Esophagus muscularis mucosa (tissue), 4 donors: ENCODE data around the gene DAAM1. TPM values are rescaled to one million over a fixed set of nuclear protein-coding genes. Genes with fewer than 3 reads are reported as not detected.
A peak's percentile ranks its signal among the peaks of the same experiment; 100 is the strongest.

Source experiments
- DNase-seq: peaks from one replicate; pipeline ENCODE4 v3.0.0-alpha.2; 2017; ENCODE audit errors: extremely low spot score
- H3K27ac ChIP-seq, 4 donors: fragments of 200-600 bp; sonication (generic); replicated peaks in 1 of 4; 1 replicate in 3 of 4; 2 replicates in 1 of 4; pipeline ENCODE4 v1.5.1; 2016 to 2019; ENCODE audit warnings: mild to moderate bottlenecking in 1 of 4
- H3K27me3 ChIP-seq, 4 donors: fragments of 200-600 bp; sonication (generic); one replicate each; pipeline versions ENCODE4 v1.5.1 to v1.6.0; 2016 to 2019
- H3K36me3 ChIP-seq, 4 donors: fragments of 200-600 bp; sonication (generic); one replicate each; pipeline ENCODE4 v1.5.1; 2016 to 2019
- H3K4me1 ChIP-seq, 4 donors: fragments of 200-600 bp; sonication (generic); one replicate each; pipeline ENCODE4 v1.5.1; 2016 to 2019
- H3K4me3 ChIP-seq, 4 donors: fragments of 200-600 bp; sonication (generic); 1 replicate in 2 of 4; 2 replicates in 2 of 4; pipeline ENCODE4 v1.5.1; 2016 to 2019; ENCODE audit warnings: mild to moderate bottlenecking in 4 of 4, moderate library complexity in 1 of 4
- H3K9me3 ChIP-seq, 4 donors: fragments of 200-600 bp; sonication (generic); 1 replicate in 3 of 4; 2 replicates in 1 of 4; pipeline ENCODE4 v1.5.1; 2016 to 2019
- EP300 ChIP-seq: sonication (generic); formaldehyde crosslinking; IDR thresholded peaks from one replicate; pipeline ENCODE4 v1.6.1; 2017; ENCODE audit warnings: antibody characterized with exemption
- POLR2A ChIP-seq: fragments of 450-650 bp; IDR thresholded peaks from one replicate; pipeline ENCODE4 v1.6.1; 2017; ENCODE audit warnings: antibody characterized with exemption, moderate library complexity, mild to moderate bottlenecking, low read depth
- POLR2AphosphoS5 ChIP-seq, 2 donors: sonication (generic); formaldehyde crosslinking; IDR thresholded peaks; one replicate each; pipeline ENCODE4 v1.6.1; 2017; ENCODE audit warnings: antibody characterized with exemption in 2 of 2
- WGBS: methylation state at CpG from one replicate; pipeline ENCODE4 v1.1.5; 2018; 5-methylcytosine and 5-hydroxymethylcytosine counted together
- intact Hi-C: fragments of 100-400 bp; cut with DNase I; formaldehyde crosslinking; loops from one replicate; pipeline ENCODE4 v1.15.1; 2023
- total RNA-seq, 4 donors: library from RNA; depleted of rRNA; stranded (reverse); fragments of >200 nt; gene quantifications; one replicate each; pipeline versions ENCODE4 v1.1.0 to v1.2.1, GENCODE V29; 2016
- TF ChIP-seq, protein P1 (sequence below), 3 experiments: fragments of 200-600 bp in 2 of 3; fragments of 450-650 bp in 1 of 3; sonication (generic) in 2 of 3; IDR thresholded peaks; one replicate each; pipeline ENCODE4 v1.5.1; 2017 to 2019; ENCODE audit warnings: antibody characterized with exemption in 3 of 3, mild to moderate bottlenecking in 2 of 3, moderate library complexity in 1 of 3

The DAAM1 gene
- total RNA-seq, 4 donors from 2014 or later = 64.3 to 110 (median 72.5) TPM

DNA sequence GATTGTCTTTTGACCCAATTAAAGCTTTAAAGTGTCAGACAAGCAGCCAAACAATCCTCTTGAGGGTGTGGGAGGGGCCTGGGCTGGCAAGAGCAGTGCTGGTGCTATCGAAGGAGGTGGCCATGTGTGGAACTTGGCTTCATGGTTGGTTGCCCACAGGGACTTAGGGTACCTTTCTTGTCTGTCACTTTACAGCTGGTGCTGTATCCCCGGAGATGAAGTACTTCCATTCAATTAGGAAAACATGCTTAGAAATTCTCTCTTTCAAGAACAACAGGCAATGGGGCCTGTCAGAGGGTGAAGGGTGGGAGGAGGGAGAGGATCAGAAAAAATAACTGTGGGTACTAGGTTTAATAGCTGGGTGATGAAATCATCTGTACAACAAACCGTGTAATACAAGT is 86.5 kb downstream of the DAAM1 start:
- no peaks in the 10 kb centered on the region for H3K36me3 ChIP-seq
- no peaks in the 10 kb centered on the region for H3K9me3 ChIP-seq
- TF ChIP-seq POLR2A (no peak), EP300 (no peak), POLR2AphosphoS5 (IDR thresholded peaks at IDR 0.05) (no peak)
- TF ChIP-seq, protein P1, sequence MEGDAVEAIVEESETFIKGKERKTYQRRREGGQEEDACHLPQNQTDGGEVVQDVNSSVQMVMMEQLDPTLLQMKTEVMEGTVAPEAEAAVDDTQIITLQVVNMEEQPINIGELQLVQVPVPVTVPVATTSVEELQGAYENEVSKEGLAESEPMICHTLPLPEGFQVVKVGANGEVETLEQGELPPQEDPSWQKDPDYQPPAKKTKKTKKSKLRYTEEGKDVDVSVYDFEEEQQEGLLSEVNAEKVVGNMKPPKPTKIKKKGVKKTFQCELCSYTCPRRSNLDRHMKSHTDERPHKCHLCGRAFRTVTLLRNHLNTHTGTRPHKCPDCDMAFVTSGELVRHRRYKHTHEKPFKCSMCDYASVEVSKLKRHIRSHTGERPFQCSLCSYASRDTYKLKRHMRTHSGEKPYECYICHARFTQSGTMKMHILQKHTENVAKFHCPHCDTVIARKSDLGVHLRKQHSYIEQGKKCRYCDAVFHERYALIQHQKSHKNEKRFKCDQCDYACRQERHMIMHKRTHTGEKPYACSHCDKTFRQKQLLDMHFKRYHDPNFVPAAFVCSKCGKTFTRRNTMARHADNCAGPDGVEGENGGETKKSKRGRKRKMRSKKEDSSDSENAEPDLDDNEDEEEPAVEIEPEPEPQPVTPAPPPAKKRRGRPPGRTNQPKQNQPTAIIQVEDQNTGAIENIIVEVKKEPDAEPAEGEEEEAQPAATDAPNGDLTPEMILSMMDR (IDR thresholded peaks at IDR 0.05) = no peak
- H3K27me3 ChIP-seq = no peaks in the 10 kb centered on the region
- no peak overlapping the region for H3K4me3 ChIP-seq
- intact Hi-C loops = loop anchor here (10.0 kb wide), 1 partner anchor 150 kb away; no protein-coding TSS in a partner anchor
- peak overlapping the region; percentile 65 to 80 (median 71) for H3K27ac ChIP-seq
- WGBS = 36% methylated on average over 3 of the region's 3 CpGs
- DNase-seq = no peak
- peaks cover 30 to 92% (median 87%) of the 10 kb centered on the region in 4 donors for H3K4me1 ChIP-seq

DNA sequence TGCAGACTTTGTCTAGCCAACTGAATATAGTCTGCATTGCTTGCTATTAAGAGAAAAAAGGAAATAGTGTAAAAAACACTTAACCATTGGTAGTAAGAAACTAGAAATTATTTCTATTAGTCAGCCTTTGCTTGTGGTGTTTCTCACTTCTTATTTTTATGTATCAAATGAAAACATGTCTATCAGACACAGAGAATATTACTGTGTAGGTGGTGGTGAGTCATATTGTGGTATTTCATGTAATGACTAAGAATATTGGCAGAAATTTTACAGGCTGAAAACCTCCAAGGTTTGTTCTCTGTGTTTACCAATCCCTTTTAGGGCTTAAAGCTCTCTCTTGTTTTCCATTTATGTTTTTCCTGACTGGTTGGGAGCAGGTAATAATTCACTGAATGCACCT is 87.2 kb downstream of the DAAM1 start:
- Histone ChIP-seq H3K27me3 (no peaks in the 10 kb centered on the region), H3K4me1 (peaks cover 28 to 90% (median 83%) of the 10 kb centered on the region in 4 donors), H3K9me3 (no peaks in the 10 kb centered on the region), H3K27ac (peak overlapping the region; percentile 65 to 80 (median 71)), H3K36me3 (no peaks in the 10 kb centered on the region), H3K4me3 (no peak overlapping the region)
- intact Hi-C loops = loop anchor here (10.0 kb wide), 1 partner anchor 149 kb away; no protein-coding TSS in a partner anchor
- DNase-seq = no peak
- TF ChIP-seq, protein P1 (IDR thresholded peaks at IDR 0.05) = no peak
- TF ChIP-seq POLR2AphosphoS5 (IDR thresholded peaks at IDR 0.05) (no peak), POLR2A (no peak), EP300 (no peak)

- intact Hi-C loops = loop anchor here (10.0 kb wide), 1 partner anchor 149 kb away; no protein-coding TSS in a partner anchor
- TF ChIP-seq EP300 = no peak
- TF ChIP-seq POLR2A = no peak
- TF ChIP-seq, protein P1 (IDR thresholded peaks at IDR 0.05) = no peak
- no peak for TF ChIP-seq POLR2AphosphoS5 (IDR thresholded peaks at IDR 0.05)
- H3K9me3 ChIP-seq = no peaks in the 10 kb centered on the region
- no peak overlapping the region for H3K4me3 ChIP-seq
- no peaks in the 10 kb centered on the region for H3K36me3 ChIP-seq
- peaks cover 34 to 90% (median 83%) of the 10 kb centered on the region in 4 donors for H3K4me1 ChIP-seq
- no peaks in the 10 kb centered on the region for H3K27me3 ChIP-seq
- DNase-seq = no peak
- peak overlapping the region; percentile 65 to 80 (median 71) for H3K27ac ChIP-seq
Observed at GRCh38 chr14:59276235-59276634, 87.8 kb downstream of the DAAM1 start.

DNA sequence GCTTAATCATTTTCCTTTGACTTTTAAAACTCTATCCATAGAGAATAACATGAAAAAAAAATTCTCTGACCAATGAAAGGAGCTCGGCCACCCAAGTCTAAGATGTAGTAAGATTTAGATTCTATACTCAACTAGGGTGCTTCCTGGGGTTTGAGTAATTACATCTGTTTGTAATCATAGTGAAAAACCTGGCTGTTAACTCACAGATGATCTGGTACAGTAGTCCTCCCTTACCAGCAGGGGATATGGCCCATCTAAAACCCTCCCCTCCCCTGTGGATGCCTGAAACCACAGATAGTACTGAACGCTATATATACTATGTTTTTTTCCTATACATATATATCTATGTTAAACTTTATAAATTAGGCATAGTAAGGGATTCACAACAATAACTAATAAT is 89.2 kb downstream of the DAAM1 start:
- Histone ChIP-seq H3K27ac (peak overlapping the region; percentile 65 to 80 (median 71)), H3K4me1 (peaks cover 40 to 90% (median 84%) of the 10 kb centered on the region in 4 donors), H3K9me3 (no peaks in the 10 kb centered on the region), H3K36me3 (no peaks in the 10 kb centered on the region), H3K4me3 (no peak overlapping the region), H3K27me3 (no peaks in the 10 kb centered on the region)
- intact Hi-C loops = loop anchor here (10.0 kb wide), 1 partner anchor 147 kb away; no protein-coding TSS in a partner anchor
- no peak for DNase-seq
- TF ChIP-seq, protein P1 (IDR thresholded peaks at IDR 0.05) = no peak
- TF ChIP-seq POLR2A = no peak
- TF ChIP-seq EP300 = no peak
- no peak for TF ChIP-seq POLR2AphosphoS5 (IDR thresholded peaks at IDR 0.05)
- 84% methylated on average over 2 of the region's 2 CpGs for WGBS

GRCh38 chr14:59278111-59278510 is 89.6 kb downstream of the DAAM1 start:
- H3K27ac ChIP-seq = peak overlapping the region; percentile 65 to 80 (median 71)
- no peak for TF ChIP-seq EP300
- TF ChIP-seq POLR2AphosphoS5 (IDR thresholded peaks at IDR 0.05) = peak; percentile 57 to 72
- no peak overlapping the region for H3K4me3 ChIP-seq
- intact Hi-C loops = loop anchor here (10.0 kb wide), 1 partner anchor 147 kb away; no protein-coding TSS in a partner anchor
- H3K9me3 ChIP-seq = no peaks in the 10 kb centered on the region
- H3K27me3 ChIP-seq = no peaks in the 10 kb centered on the region
- no peaks in the 10 kb centered on the region for H3K36me3 ChIP-seq
- peaks cover 40 to 90% (median 85%) of the 10 kb centered on the region in 4 donors for H3K4me1 ChIP-seq
- 20% methylated on average over 2 of the region's 2 CpGs for WGBS
- no peak for DNase-seq
